Gastroesophageal sphincter (tissue), 4 donors: ENCODE measurements around the gene CISH. TPM values are rescaled to one million over a fixed set of nuclear protein-coding genes. Genes with fewer than 3 reads are reported as not detected.

Source experiments
- ATAC-seq: fragments of 150-250 bp; one replicate; pipeline ENCODE4 v1.9.1; 2016; ENCODE audit warnings: mild to moderate bottlenecking, moderate library complexity
- H3K27ac ChIP-seq, 4 donors: fragments of 200-600 bp; sonication (generic) in 3 of 4; 1 replicate in 3 of 4; 2 replicates in 1 of 4; pipeline ENCODE4 v1.5.1; 2016 to 2019
- H3K27me3 ChIP-seq: fragments of 200-600 bp; sonication (generic); one replicate; pipeline ENCODE4 v1.5.1; 2019
- H3K36me3 ChIP-seq, 2 donors: fragments of 200-600 bp; sonication (generic); one replicate each; pipeline ENCODE4 v1.5.1; 2019; ENCODE audit warnings: control low read depth in 1 of 2
- H3K4me1 ChIP-seq, 3 donors: fragments of 200-600 bp; sonication (generic); 1 replicate in 2 of 3; 2 replicates in 1 of 3; pipeline ENCODE4 v1.5.1; 2016 to 2019; ENCODE audit warnings: control low read depth in 2 of 3
- H3K4me3 ChIP-seq, 2 donors: fragments of 200-600 bp; sonication (generic); one replicate each; pipeline ENCODE4 v1.5.1; 2019; ENCODE audit warnings: mild to moderate bottlenecking in 1 of 2, moderate library complexity in 1 of 2
- H3K9me3 ChIP-seq, 3 donors: fragments of 200-600 bp; sonication (generic); one replicate each; pipeline ENCODE4 v1.5.1; 2017 to 2019; ENCODE audit warnings: control low read depth in 2 of 3
- EP300 ChIP-seq: sonication (generic); formaldehyde crosslinking; IDR thresholded peaks from one replicate; pipeline ENCODE4 v1.6.1; 2017; ENCODE audit warnings: antibody characterized with exemption, mild to moderate bottlenecking
- POLR2A ChIP-seq, 2 donors: fragments of 450-650 bp; IDR thresholded peaks; one replicate each; pipeline ENCODE4 v1.6.1; 2017; ENCODE audit warnings: antibody characterized with exemption in 2 of 2, mild to moderate bottlenecking in 2 of 2, moderate library complexity in 1 of 2
- POLR2AphosphoS5 ChIP-seq: sonication (generic); formaldehyde crosslinking; IDR thresholded peaks from one replicate; pipeline ENCODE4 v1.6.1; 2017; ENCODE audit warnings: antibody characterized with exemption
- WGBS, 2 donors: methylation state at CpG; one replicate each; pipeline ENCODE4 v1.1.5; 2018; ENCODE audit warnings: low coverage in 1 of 2; 5-methylcytosine and 5-hydroxymethylcytosine counted together
- total RNA-seq, 4 donors: library from RNA; depleted of rRNA; stranded (reverse); fragments of >200 nt; gene quantifications; one replicate each; pipeline ENCODE4 v1.1.0, GENCODE V29; 2016
- TF ChIP-seq, protein P1 (sequence below), 4 experiments: fragments of 200-600 bp in 2 of 4; fragments of 450-650 bp in 2 of 4; sonication (generic) in 1 of 4; IDR thresholded peaks; one replicate each; pipeline ENCODE4 v1.5.1; 2017 to 2019; ENCODE audit warnings: antibody characterized with exemption in 4 of 4, mild to moderate bottlenecking in 2 of 4, moderate library complexity in 2 of 4

The CISH gene
- total RNA-seq, 4 donors from 2014 or later = 0.99 to 9.3 (median 3.6) TPM

DNA sequence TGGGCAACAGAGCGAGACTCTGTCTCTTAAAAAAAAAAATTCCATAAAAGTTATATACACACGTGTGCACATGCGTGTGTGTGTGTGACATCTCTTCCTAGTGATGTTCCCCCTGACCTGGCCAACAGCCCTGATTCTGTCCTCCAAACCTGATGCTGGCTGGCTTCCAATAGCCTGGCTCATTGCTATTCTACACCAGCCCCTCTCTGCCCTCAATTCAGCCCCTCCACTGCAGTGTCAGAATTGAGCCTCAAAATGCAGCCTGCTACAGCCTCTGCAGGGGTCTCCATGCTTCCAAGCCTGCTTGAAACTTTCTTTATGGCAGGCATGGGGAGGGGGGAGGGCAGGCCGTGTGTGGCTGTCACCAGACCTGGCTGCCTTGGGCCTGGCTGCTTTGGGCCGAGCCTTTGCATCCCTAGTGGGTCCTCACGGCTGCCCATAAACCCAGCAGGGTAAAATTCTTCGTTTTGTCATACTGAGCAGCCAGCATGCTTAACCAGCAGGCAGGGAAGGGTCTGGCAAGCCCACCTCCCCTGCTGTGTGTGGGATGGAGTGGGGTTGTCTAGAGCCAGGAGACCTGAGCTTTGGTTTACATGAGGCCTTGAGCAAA is 40.5 kb upstream of the CISH start:
- peaks cover 0 to 23% of the 10 kb centered on the region in 2 donors for H3K36me3 ChIP-seq
- H3K4me3 ChIP-seq = no peak overlapping the region
- no peaks in the 10 kb centered on the region for H3K27me3 ChIP-seq
- no peaks in the 10 kb centered on the region for H3K9me3 ChIP-seq
- ATAC-seq = no peak
- TF ChIP-seq POLR2A (IDR thresholded peaks at IDR 0.05) (no peak), EP300 (no peak), POLR2AphosphoS5 (no peak)
- TF ChIP-seq, protein P1, sequence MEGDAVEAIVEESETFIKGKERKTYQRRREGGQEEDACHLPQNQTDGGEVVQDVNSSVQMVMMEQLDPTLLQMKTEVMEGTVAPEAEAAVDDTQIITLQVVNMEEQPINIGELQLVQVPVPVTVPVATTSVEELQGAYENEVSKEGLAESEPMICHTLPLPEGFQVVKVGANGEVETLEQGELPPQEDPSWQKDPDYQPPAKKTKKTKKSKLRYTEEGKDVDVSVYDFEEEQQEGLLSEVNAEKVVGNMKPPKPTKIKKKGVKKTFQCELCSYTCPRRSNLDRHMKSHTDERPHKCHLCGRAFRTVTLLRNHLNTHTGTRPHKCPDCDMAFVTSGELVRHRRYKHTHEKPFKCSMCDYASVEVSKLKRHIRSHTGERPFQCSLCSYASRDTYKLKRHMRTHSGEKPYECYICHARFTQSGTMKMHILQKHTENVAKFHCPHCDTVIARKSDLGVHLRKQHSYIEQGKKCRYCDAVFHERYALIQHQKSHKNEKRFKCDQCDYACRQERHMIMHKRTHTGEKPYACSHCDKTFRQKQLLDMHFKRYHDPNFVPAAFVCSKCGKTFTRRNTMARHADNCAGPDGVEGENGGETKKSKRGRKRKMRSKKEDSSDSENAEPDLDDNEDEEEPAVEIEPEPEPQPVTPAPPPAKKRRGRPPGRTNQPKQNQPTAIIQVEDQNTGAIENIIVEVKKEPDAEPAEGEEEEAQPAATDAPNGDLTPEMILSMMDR (IDR thresholded peaks at IDR 0.05) = no peak
- peaks cover 0 to 27% (median 0%) of the 10 kb centered on the region in 3 donors for H3K4me1 ChIP-seq
- 69 to 84% methylated on average over 3 to 4 of the region's 7 CpGs for WGBS, 2 donors
- no peak overlapping the region for H3K27ac ChIP-seq

DNA sequence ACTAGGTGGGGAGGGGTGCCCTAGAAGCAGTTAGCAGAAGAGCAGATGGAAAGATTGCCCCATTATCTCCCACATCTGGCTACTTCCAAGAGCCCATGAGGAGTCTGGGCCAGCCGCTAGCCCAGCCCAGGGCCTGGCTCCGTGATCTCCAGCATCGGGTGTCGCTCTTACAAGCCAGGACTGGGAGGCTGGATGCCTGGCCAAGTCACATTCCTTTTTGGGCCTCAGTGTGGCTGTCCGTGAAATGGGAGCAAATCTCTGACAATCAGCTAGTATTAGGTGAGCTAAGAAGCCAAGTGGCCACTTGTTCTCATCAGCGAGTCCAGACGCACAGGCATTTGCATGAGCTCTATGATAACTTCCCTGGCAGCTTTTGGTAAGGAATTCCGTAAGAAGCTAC is 39.9 kb upstream of the CISH start:
- WGBS, 2 donors = 100% methylated on average over 2 of the region's 8 CpGs; no CpG with 5 or more reads in 1 of the 2 donors
- ATAC-seq = no peak
- Histone ChIP-seq H3K27me3 (no peaks in the 10 kb centered on the region), H3K4me1 (peaks cover 0 to 27% (median 0%) of the 10 kb centered on the region in 3 donors), H3K4me3 (no peak overlapping the region), H3K9me3 (no peaks in the 10 kb centered on the region), H3K36me3 (peaks cover 0 to 29% of the 10 kb centered on the region in 2 donors), H3K27ac (no peak overlapping the region)
- TF ChIP-seq EP300 = no peak
- TF ChIP-seq POLR2AphosphoS5 = no peak
- TF ChIP-seq, protein P1 (IDR thresholded peaks at IDR 0.05) = no peak

GRCh38 chr3:50650018-50650417 is 38.4 kb upstream of the CISH start:
- Histone ChIP-seq H3K4me1 (peaks cover 0 to 30% (median 0%) of the 10 kb centered on the region in 3 donors), H3K27ac (peak overlapping the region in 1 of 4 donors; percentile 46), H3K4me3 (no peak overlapping the region), H3K27me3 (no peaks in the 10 kb centered on the region), H3K36me3 (peaks cover 0 to 44% of the 10 kb centered on the region in 2 donors), H3K9me3 (no peaks in the 10 kb centered on the region)
- TF ChIP-seq, protein P1 (IDR thresholded peaks at IDR 0.05) = no peak
- no peak for TF ChIP-seq POLR2AphosphoS5
- TF ChIP-seq POLR2A (IDR thresholded peaks at IDR 0.05) = no peak
- TF ChIP-seq EP300 = no peak
- ATAC-seq = no peak
- WGBS, 2 donors = 100% methylated on average over 1 of the region's 1 CpG; no CpG with 5 or more reads in 1 of the 2 donors

GRCh38 chr3:50649451-50649931 is 37.9 kb upstream of the CISH start:
- no peak for TF ChIP-seq POLR2A (IDR thresholded peaks at IDR 0.05)
- TF ChIP-seq EP300 = no peak
- TF ChIP-seq, protein P1 (IDR thresholded peaks at IDR 0.05) = no peak
- no peak for TF ChIP-seq POLR2AphosphoS5
- H3K4me3 ChIP-seq = no peak overlapping the region
- peaks cover 0 to 36% (median 0%) of the 10 kb centered on the region in 3 donors for H3K4me1 ChIP-seq
- peak overlapping the region in 1 of 4 donors; percentile 46 for H3K27ac ChIP-seq
- H3K9me3 ChIP-seq = no peaks in the 10 kb centered on the region
- ATAC-seq = no peak
- WGBS, 2 donors = 47% methylated on average over 2 of the region's 8 CpGs; no CpG with 5 or more reads in 1 of the 2 donors
- H3K27me3 ChIP-seq = no peaks in the 10 kb centered on the region
- H3K36me3 ChIP-seq = peaks cover 0 to 48% of the 10 kb centered on the region in 2 donors

DNA sequence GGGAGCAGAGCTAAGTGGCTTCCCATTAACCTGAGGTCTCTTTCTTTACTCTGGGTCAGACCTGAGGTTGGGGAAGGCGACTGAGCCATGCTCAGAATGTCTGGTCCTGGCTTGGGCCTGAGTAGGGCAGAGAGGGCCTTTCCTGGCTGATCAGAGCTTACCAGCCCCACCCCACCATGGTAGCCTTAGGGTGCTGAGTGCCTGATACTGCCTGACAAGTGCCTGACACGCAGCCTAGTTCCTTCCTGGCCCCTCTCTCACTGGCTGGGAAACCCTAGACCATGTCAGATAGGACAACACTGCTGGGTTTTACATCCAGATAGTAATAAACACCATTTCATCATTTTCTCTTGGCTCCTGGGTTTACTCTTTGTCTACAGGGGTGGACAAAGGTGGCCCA is 37.4 kb upstream of the CISH start:
- TF ChIP-seq POLR2AphosphoS5 (no peak), EP300 (no peak), POLR2A (IDR thresholded peaks at IDR 0.05) (no peak)
- TF ChIP-seq, protein P1 (IDR thresholded peaks at IDR 0.05) = no peak
- Histone ChIP-seq H3K27me3 (no peaks in the 10 kb centered on the region), H3K4me3 (no peak overlapping the region), H3K27ac (peak overlapping the region in 1 of 4 donors; percentile 46), H3K4me1 (peaks cover 0 to 41% (median 0%) of the 10 kb centered on the region in 3 donors), H3K9me3 (no peaks in the 10 kb centered on the region), H3K36me3 (peaks cover 0 to 53% of the 10 kb centered on the region in 2 donors)
- no CpG with 5 or more reads among the region's 2 CpGs for WGBS, 2 donors
- no peak for ATAC-seq
